AG09319 (cell line): Measurements from ENCODE around the gene CYB561.

ENCODE experiments used
- DNase-seq: peaks from one replicate; pipeline ENCODE4 v3.0.0-alpha.2; 2010; ENCODE audit warnings: low read depth; ENCODE audit errors: extremely low read depth
- TF ChIP-seq, protein P1 (sequence below): IDR thresholded peaks from 2 replicates; pipeline ENCODE4 v1.5.1; 2011; ENCODE audit warnings: low read depth, mild to moderate bottlenecking, inconsistent platforms, low read length, moderate library complexity

CYB561 gene

DNA sequence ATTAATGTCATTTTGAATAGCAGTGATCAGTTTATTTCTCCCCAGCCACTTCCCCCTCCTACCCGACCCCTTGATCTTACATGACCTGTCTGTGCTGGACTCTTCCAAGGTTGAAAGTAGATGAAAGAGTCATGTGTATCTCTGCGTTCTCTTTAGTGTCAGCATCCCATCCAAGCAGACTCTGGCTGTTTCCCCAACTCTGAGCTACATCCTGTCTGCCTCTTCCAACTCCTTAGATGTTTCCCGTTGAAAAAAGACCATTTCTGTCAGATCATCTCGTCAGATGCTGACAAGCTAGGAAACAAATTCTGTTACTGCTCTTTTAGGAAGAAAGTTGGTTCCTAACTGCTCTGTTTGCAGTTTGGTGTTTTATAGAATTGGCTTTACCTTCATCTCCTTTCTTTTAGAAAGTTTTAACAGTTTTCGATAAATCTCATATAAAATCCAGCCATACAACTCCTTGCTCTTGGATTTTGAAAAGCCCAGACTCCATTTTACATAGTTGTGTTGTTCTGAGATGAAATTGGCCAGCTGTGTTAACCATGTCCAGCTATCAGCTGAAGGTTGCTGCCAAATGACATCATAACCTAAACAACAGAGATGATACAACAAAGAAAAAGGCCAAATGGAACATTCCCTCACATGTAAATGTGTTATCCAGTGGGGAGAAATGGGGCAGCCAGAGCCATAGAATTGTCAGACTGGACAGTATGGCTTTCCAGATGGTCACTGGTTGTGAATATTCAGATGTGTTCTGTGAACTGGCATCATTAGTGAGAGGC is 43.5 kb downstream of the CYB561 start:
- DNase-seq: no peak
- TF ChIP-seq, protein P1, sequence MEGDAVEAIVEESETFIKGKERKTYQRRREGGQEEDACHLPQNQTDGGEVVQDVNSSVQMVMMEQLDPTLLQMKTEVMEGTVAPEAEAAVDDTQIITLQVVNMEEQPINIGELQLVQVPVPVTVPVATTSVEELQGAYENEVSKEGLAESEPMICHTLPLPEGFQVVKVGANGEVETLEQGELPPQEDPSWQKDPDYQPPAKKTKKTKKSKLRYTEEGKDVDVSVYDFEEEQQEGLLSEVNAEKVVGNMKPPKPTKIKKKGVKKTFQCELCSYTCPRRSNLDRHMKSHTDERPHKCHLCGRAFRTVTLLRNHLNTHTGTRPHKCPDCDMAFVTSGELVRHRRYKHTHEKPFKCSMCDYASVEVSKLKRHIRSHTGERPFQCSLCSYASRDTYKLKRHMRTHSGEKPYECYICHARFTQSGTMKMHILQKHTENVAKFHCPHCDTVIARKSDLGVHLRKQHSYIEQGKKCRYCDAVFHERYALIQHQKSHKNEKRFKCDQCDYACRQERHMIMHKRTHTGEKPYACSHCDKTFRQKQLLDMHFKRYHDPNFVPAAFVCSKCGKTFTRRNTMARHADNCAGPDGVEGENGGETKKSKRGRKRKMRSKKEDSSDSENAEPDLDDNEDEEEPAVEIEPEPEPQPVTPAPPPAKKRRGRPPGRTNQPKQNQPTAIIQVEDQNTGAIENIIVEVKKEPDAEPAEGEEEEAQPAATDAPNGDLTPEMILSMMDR: no peak

DNA sequence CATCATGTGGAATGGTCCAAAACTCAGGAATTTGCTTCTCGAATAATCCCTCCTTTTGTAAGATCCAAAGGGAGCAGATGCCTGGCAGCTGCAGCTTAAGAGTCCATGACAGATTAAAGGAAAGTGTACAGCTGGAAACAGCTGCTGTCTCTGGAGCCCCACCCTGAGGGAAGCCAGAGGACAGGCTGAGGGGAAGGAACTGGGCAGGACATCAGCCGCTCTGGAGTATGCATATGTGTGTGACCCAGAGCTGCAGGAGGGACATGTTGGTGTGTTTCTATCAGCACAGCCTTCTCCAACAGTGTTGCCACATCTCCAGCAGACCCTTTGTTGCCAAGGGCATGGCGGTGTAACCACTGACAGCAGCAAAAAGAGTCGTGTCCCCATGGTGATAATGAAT is 46.2 kb downstream of the CYB561 start:
- TF ChIP-seq, protein P1: peak; percentile 12
- DNase-seq: no peak

DNA sequence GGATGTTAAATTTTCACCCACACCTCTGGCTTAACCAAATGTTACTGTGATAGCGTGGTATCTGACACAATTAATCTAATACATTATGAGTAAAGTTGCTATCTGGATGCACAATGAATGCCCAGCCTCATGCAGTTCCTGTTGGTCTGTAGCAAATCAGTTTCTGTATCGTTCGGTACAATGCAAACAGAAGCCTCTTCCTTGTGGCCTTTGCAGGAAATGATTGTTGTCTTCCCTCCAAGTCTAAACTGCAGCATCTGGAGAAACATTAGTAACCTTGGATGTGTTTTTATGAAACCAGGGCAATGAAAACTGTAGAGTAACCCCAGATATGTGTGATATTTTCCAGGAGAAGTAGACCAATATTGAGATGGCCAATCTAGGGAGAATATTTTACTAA is 46.8 kb downstream of the CYB561 start:
- TF ChIP-seq, protein P1: no peak; the same call in 1 of the 2 replicates
- peak; percentile 59 for DNase-seq

DNA sequence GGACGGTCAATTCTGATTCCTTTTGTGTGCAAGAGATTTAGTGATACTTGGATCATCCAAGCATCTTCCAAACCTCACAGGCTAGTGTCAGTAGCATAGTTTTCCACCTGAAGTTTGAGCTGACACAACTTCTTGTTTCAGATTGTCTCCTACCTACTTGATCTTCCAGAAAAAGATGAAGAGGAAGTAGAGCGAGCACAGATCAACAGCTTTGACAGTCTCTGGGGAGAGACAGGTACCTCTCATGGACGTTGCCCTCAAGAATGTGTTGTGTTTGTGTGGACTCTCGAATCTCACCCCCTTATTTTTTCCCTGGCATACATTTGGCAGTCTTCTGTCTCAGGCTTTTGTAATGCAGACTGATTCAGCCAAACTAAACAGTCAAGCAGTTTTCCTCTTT is 47.4 kb downstream of the CYB561 start:
- no peak for DNase-seq
- TF ChIP-seq, protein P1: no peak

DNA sequence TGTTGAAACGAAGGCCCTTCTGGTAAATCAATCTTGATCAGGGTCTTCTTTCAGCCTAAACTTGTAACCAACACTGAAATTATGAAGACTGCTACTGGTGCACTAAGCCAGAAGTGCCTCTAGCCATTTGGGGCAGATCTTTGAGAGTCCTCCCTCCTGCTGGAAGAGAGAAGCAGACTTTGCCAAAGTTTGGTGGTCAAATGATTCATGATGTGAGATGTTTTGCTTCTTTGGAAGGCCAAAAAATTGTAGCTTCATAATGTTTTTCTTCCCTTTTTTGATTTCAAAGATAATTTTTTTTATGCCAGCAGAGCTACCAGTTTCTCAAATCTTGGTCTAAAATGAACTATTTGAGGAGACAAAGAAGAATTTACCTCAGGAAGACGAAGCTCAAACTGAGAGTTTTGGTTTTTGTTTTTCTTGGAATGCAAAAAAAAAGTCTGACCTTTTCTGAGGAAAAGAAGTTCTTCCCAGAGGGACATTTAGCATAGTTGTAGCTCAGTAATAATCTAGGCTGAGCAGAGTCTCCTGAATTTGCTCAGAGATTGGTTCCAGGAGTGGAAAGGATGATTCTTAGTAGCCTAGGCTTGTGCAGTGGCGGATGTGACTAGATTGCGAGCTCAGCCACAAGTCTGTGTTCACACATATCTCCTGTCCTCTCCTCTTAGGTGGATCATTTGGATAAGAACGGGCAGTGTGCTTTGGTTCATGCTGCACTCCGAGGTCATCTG is 50.9 kb downstream of the CYB561 start:
- DNase-seq: peak; percentile 56
- TF ChIP-seq, protein P1: no peak; the same call in none of the 2 replicates

DNA sequence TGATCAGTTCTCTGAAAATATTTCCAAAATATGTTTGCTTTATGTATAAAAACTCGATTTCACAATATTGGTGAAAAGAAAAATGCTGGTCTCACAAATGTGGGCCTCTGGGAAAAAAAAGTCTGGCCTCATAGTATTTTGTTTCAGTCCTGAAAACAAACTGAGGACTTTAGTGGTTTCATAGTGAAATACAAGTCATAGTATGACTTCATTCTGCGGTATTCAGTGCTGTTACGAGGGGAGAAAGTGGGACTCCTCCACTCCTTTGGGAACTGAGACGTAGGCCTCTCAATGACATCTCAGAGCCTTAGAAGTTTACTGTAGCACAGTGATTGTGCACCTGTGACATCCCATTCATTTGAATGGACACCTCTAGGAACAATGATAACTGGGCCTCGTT is 56.0 kb downstream of the CYB561 start:
- TF ChIP-seq, protein P1: no peak
- no peak for DNase-seq
